SK-N-MC (cell line): Measurements from ENCODE around the gene YEATS4.

ENCODE experiments used
- EZH2 ChIP-seq: fragments of 200-600 bp; sonication (generic); IDR thresholded peaks from one replicate; pipeline ENCODE4 v1.6.1; 2017; ENCODE audit warnings: antibody characterized with exemption
- FOXP2 ChIP-seq: optimal IDR thresholded peaks from 2 replicates; pipeline ENCODE3; 2011; ENCODE audit warnings: mild to moderate bottlenecking, moderate library complexity; ENCODE audit not compliant: insufficient read depth; ENCODE audit errors: extremely low read length, control extremely low read depth
- POLR2AphosphoS5 ChIP-seq: IDR thresholded peaks from 2 replicates; pipeline ENCODE4 v1.6.1; 2012; ENCODE audit warnings: mild to moderate bottlenecking, low read depth, low read length, borderline replicate concordance

DNA sequence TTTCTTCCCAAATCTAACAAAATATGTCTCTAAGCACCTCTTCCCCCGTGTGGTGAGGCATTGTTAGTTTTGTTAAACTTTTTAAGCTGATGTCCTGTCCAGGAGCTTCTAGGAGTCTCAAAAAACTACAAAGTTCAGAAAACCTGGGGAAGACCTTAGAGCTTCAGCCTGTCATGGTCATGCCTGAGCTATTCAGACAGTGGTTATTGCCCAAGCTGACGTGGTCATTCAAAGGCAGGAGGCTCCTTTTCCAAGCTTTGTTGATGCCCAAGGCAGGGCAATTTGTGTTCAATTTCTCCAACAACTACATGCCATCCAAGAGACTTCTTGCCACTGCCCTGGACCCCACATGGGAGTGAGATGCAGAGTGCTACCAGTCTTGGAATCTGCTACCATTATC is 17.1 kb upstream of the YEATS4 start:
- TF ChIP-seq POLR2AphosphoS5, result no peak
- TF ChIP-seq EZH2, result no peak
- TF ChIP-seq FOXP2, result no peak
